OCI-LY1 (cell line): ENCODE measurements around the gene PCBP3.

ENCODE experiments used
- EZH2 ChIP-seq: fragments of 200-600 bp; sonication (generic), shearing (Covaris generic); IDR thresholded peaks from 2 replicates; pipeline ENCODE4 v1.8.0; 2017; ENCODE audit warnings: borderline replicate concordance, mixed run types, mild to moderate bottlenecking, antibody characterized with exemption, low read length, moderate library complexity, mixed read lengths
- TF ChIP-seq, protein P1 (sequence below): fragments of 200-600 bp; sonication (generic), shearing (Covaris generic); IDR thresholded peaks from 2 replicates; pipeline ENCODE4 v1.5.1; 2017; ENCODE audit warnings: mild to moderate bottlenecking, antibody characterized with exemption, low read length, moderate library complexity, mixed read lengths

DNA sequence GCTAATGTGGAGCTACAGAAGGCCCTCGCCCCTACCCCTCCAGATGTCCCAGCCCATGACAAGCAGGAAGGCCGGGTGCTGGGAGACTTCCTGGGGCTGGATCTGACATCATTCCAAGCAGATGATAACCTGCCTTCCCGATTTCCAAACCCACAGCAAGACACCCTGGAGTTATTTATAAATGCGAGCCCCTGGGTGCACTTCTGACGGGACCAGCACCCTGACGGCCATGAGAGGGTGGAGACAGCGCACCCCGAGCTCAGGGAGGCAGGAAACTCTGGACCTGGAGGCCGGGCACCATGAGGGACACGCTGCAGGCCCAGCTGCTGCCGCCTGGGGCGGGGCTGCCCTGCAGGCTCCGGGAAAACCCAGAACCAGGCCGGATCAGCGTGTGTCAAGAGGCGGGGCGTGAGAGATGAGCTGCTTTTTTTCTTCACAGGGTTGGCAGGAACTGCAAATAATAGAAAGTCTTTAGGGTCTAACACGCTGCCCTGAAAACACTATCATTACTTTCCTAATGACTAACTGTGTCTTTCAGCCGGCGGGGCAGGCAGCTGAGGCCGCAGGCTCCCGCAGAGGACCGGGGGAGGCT is 2.5 kb upstream of the PCBP3 start:
- TF ChIP-seq, protein P1, sequence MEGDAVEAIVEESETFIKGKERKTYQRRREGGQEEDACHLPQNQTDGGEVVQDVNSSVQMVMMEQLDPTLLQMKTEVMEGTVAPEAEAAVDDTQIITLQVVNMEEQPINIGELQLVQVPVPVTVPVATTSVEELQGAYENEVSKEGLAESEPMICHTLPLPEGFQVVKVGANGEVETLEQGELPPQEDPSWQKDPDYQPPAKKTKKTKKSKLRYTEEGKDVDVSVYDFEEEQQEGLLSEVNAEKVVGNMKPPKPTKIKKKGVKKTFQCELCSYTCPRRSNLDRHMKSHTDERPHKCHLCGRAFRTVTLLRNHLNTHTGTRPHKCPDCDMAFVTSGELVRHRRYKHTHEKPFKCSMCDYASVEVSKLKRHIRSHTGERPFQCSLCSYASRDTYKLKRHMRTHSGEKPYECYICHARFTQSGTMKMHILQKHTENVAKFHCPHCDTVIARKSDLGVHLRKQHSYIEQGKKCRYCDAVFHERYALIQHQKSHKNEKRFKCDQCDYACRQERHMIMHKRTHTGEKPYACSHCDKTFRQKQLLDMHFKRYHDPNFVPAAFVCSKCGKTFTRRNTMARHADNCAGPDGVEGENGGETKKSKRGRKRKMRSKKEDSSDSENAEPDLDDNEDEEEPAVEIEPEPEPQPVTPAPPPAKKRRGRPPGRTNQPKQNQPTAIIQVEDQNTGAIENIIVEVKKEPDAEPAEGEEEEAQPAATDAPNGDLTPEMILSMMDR = no peak
- no peak for TF ChIP-seq EZH2
